Fibroblast of skin of right quadriceps (primary cell): ENCODE data around the gene ANKRD37.

Experiments used
- DNase-seq: peaks from one replicate; pipeline ENCODE4 v3.0.0-alpha.2; 2013

ANKRD37 gene

GRCh38 chr4:185380320-185380719 lies 16.3 kb upstream of the ANKRD37 start:
- no peak for DNase-seq

- peak; percentile 55 for DNase-seq
These were observed 15.1 kb upstream of the ANKRD37 start for GRCh38 chr4:185381288-185382196.

GRCh38 chr4:185382754-185383153 lies 13.9 kb upstream of the ANKRD37 start:
- no peak for DNase-seq

- DNase-seq = no peak
These were observed 13.2 kb upstream of the ANKRD37 start for GRCh38 chr4:185383451-185383850.

- no peak for DNase-seq
These were observed 12.6 kb upstream of the ANKRD37 start for GRCh38 chr4:185384061-185384460.

- DNase-seq = peak; percentile 26
These were observed 11.7 kb upstream of the ANKRD37 start for GRCh38 chr4:185384930-185385331.

GRCh38 chr4:185387957-185388356 lies 8.7 kb upstream of the ANKRD37 start:
- DNase-seq = no peak

GRCh38 chr4:185390941-185391340 lies 5.7 kb upstream of the ANKRD37 start:
- DNase-seq = no peak

GRCh38 chr4:185392156-185392555 lies 4.5 kb upstream of the ANKRD37 start:
- no peak for DNase-seq

- DNase-seq = peak; percentile 31
These were observed 1.9 kb upstream of the ANKRD37 start for GRCh38 chr4:185394568-185395237.

GRCh38 chr4:185395238-185395955 lies 1.2 kb upstream of the ANKRD37 start, which contains the start of gene LRP2BP:
Gene LRP2BP (minus strand): TSS chr4:185395924. CDS start chr4:185378186, 17,738 bp downstream.
- no peak for DNase-seq

GRCh38 chr4:185395956-185396723 lies 501 bp upstream of the ANKRD37 start:
- DNase-seq = peak; percentile 98

GRCh38 chr4:185398618-185399017 lies 2.0 kb downstream of the ANKRD37 start:
- no peak for DNase-seq

GRCh38 chr4:185399466-185399865 lies 2.8 kb downstream of the ANKRD37 start:
- DNase-seq = no peak

- DNase-seq = no peak
These were observed 7.4 kb downstream of the ANKRD37 start for GRCh38 chr4:185404031-185404430.

- DNase-seq = no peak
These were observed 8.8 kb downstream of the ANKRD37 start for GRCh38 chr4:185405296-185405999.

- no peak for DNase-seq
These were observed 11.8 kb downstream of the ANKRD37 start for GRCh38 chr4:185408432-185408831.

- DNase-seq = no peak
These were observed 15.2 kb downstream of the ANKRD37 start for GRCh38 chr4:185411849-185412248.

- no peak for DNase-seq
These were observed 15.8 kb downstream of the ANKRD37 start for GRCh38 chr4:185412412-185412811.

- DNase-seq = no peak
These were observed 20.3 kb downstream of the ANKRD37 start for GRCh38 chr4:185416955-185417354.

- peak; percentile 72 for DNase-seq
These were observed 24.9 kb downstream of the ANKRD37 start for GRCh38 chr4:185421366-185422124.
